HG03060 (cell line): ENCODE measurements around the gene CLEC3A.
"Not testable (repeated sequence)": the region's sequence is repeated elsewhere in the genome, so short reads cannot be mapped to it uniquely, and the experiment has no call there.

Experiments used
- ATAC-seq: cut with Tn5 transposase; IDR thresholded peaks from one replicate; pipeline ENCODE4 v1.9.1; 2021; ENCODE audit warnings: low read depth, moderate number of reproducible peaks; ENCODE audit not compliant: unreplicated experiment

The CLEC3A gene

DNA sequence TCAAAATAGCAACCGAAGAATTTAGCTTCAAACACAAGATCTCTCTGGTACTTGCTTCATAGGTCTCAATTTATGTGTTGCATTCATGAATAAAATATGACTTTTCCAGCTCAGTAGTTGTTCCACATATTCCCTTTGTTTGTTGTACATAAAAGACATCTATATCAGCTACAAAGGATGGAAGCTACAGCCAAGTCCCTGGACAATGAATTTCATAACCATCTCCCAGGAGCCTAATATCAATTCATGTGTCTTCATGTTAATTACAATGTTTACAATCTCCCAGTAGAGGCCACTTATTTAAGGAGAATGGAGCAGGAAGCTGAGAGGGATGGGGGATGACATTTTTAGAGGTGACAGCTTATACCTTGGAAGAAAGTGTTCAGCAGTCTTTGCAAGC lies 3.3 kb downstream of the CLEC3A start:
- no peak for ATAC-seq

GRCh38 chr16:78028018-78028417 lies 5.7 kb downstream of the CLEC3A start:
- ATAC-seq = no peak

- ATAC-seq = no peak
Measured at GRCh38 chr16:78034530-78034929, 12.2 kb downstream of the CLEC3A start.

GRCh38 chr16:78035012-78035411 lies 12.7 kb downstream of the CLEC3A start:
- ATAC-seq = no peak

DNA sequence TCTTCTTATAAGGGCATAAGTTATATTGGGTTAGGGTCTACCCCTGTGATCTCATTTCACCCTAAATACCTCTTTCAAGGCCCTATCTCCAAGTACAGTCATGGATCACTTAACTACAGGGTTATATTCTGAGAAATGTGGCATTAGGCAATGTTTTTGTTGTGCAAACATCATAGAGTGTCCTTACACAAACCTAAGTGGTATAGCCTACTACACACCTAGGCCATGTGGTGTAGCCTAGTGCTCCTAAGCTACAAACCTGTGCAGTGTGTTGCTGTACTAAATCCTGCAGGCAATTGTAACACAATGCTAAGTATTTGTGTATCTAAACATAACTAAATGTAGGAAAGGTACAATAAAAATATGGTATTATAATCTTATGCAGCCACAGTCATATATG lies 18.0 kb downstream of the CLEC3A start:
- ATAC-seq = no peak

DNA sequence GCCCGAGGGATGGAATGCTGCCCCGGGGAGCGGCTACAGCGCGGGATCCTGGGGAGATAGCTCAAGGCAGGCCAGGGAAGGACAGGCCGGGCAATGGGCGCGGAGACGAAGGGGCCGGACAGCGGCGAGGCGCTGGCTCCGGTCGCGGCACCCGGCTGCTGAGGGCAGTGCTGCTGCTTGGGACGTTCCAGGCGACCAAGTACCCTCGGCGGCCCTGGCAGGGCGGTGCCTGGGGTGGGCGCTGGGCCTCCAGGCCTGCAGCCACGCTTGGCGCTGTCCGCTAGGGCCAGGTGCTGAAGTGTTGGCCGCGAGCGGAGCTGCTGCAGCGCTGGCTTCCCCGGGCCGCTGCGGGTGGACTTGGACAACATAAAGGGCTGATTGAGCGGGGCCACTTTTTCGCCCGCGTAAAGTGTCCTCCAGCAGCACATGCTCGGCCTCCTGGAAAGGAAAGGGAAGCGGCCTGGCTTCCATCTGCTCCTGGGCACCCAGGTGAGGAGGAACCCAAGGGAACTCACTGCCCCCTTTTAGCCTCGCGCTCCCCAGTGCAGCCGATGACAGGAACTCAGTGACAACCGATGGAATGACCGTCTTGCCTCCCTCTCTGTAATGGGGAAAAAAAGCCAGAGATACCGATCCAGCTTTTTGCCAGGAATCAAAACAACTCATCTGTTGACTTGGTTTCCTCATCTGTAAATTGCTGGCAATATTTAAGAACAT lies 23.7 kb downstream of the CLEC3A start:
- ATAC-seq = no peak

GRCh38 chr16:78048319-78048718 lies 26.0 kb downstream of the CLEC3A start:
- no peak for ATAC-seq

DNA sequence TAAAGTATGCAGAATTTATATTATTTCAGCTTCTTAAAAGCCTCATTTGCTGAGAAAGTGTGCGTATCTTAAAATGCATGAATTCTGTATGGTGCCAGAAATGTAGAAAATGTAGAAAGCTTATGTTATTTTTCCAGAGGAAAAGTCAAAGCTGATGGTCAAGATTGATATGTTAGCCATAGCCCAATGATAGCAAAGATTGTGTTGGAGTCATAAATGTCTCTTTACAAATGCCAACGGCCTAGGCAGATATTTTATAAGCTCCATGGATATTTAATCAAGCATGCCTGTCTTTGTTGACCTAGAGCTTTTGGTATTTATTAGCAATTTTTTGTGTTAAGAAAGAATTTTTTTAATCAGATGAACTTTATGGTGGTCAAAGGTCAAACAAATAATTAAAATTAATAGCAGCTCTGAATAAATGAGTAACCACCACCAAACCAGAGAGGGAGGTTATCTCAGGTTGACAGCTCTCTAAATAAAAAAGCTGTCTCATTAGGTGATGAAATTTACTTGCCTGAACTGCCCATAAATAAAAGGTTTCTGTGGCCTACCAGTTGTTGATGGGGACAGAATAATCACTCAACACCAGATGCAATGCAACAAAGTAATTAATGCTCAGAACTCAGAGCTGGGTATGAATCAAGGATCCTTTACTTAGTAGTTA lies 28.5 kb downstream of the CLEC3A start:
- ATAC-seq = no peak

DNA sequence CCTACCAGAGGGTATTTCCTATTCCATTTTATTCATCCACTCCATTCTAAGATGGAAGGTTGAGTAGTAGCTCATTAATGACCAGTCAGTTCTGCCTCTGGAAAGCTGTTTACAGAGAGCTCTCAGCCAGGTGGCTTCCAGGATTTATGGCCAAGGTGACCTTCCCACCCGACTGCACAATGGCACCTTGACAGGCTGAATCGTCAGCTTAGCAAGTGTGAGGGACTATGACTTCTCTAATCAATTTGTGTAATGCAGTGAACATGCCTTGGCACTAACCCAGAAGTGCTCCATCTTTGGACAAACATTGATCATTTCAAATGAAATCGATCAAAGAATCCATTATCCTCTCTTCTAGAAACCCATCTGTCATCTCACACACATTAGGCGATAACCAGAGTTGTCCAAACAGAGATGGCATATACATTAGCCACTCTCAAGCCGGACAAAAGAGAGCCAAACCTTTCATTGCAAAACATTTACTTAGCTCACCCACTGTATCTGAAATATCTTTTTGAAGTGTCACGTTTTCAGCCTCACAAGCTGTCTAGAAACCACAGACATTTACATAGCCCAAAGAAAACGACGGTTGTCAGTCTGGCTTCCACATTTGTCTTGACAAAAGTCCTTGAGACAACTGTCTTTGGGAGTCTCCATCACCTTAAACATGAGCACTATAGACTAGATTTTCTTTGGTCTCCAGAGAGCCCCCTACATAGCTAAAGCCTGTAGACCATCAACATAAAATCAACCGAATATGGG lies 35.6 kb downstream of the CLEC3A start:
- no peak for ATAC-seq

GRCh38 chr16:78059806-78060205 lies 37.5 kb downstream of the CLEC3A start:
- not testable (repeated sequence) for ATAC-seq

- ATAC-seq = no peak
Measured at GRCh38 chr16:78060295-78060694, 37.9 kb downstream of the CLEC3A start.

- ATAC-seq = no peak
Measured at GRCh38 chr16:78060809-78061208, 38.5 kb downstream of the CLEC3A start.

DNA sequence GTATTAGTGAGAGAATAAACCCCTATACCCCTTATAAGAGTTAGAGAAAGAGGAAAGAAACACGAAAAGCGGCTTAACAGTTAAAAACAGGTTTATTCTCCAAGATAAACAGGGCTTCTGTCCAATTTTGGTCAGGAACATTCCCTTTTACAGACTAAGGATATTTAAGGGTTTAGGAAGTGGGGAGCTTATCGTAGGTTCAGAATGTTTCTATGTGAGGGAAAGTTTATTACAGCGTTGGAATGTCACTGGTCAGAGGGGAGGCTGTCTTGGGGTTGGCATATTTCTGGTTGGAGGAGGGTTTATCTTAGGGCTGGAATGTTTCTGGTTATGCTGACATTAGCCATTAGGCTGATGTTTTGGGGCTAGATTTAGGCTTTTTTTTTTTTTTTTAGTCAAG lies 43.0 kb downstream of the CLEC3A start:
- no peak for ATAC-seq

- no peak for ATAC-seq
Measured at GRCh38 chr16:78069913-78070312, 47.6 kb downstream of the CLEC3A start.

DNA sequence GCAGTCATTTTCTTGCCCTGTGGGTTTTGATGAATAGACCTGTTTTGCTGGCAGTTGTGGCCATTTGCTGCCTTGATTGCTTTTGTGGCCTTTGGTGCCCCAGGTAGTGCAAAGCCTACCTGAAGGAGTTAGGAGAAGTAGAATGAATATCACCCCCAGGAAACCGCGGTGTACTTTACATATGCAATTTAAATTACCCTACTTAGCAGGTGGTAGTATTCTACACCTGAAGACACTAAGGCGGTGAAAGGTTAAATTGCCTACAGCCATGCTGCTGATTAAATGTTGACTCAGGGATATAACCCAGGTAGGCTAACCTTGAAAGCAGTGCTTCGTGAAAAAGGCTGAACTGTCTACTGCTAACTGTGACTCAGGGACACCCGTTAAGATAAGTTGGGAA lies 49.9 kb downstream of the CLEC3A start:
- no peak for ATAC-seq

GRCh38 chr16:78075800-78076199 lies 53.5 kb downstream of the CLEC3A start:
- no peak for ATAC-seq

GRCh38 chr16:78081341-78081740 lies 59.0 kb downstream of the CLEC3A start:
- ATAC-seq = no peak
